GM18505 (cell line): ENCODE data around the gene AGRP.

Source experiments
- ATAC-seq: cut with Tn5 transposase; IDR thresholded peaks from one replicate; pipeline ENCODE4 v1.9.1; 2021; ENCODE audit not compliant: unreplicated experiment
- POLR2A ChIP-seq: IDR thresholded peaks from 4 replicates; pipeline ENCODE4 v1.6.1; 2011; ENCODE audit warnings: borderline replicate concordance; ENCODE audit not compliant: insufficient read depth, insufficient read length; ENCODE audit errors: extremely low read depth

AGRP gene

DNA sequence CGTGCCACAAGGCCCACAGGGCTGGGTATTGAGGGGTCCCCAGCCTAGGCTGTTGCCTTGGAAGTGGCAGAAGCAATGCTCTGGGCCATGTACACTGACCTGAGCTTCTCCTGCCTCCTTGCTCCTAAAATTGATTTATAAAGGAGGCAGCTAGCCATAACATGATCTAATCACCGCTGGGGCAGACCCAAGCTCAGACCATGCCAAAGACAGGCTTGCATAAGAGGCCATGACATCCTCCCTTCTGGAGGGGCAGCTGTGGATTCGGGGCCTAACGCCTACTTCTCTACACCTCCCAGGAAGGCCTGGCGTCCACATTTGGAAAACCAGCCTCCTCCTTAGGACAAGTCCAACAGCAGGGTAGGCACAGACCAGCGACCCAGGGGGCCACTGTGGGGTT is 40.1 kb downstream of the AGRP start:
- TF ChIP-seq POLR2A: no peak
- no peak for ATAC-seq

DNA sequence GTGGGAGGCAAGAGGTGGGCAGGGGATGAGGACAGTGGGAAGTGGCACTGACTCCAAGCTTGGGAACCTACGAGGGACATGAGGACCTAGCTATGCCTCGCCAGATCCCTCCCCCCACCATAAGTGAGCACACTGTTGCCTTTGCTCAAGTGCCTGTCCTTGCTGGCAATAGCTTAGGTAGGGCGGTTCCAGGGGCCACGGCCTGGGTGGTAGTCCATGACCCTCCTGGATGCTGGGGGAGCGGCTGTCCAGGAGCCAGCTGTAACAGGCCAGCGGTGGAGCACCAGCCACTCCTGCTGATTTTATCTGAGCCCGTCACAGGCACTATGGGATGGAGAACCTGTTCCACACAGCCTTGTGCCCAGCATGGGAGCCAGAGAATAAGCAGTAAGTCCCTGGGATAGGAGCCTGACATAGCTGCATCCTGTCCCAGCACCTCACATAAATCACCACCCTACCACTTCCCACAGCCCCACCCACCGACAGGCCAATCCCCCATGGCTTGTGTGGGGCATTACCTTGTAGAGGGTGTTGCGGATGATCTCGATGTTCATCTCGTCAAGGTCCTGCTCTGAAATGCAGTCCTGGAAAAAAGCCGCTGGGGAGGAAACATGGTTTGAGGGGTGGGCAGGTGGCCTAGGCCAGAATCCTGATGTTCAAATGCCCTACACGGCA is 40.6 kb downstream of the AGRP start:
- no peak for ATAC-seq

DNA sequence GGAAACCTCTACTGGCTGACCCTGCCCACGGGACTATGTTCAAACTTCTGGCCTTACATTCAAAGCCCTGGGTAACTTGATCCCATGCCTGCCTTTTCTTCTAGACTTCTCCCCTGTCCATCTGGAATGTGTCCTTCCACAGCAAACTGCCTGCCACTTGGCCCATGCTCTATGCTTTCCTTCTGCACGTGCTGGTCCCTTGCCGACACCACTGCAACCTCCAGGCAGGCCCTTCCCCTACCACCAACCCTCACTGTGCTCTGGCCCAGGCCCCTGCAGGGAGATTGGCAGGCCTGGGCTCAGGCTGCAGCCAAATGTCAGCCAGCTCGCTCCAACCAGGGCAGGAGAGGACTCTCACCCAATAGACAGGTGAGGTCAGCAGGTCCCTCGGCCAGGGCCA is 41.4 kb downstream of the AGRP start:
- no peak for ATAC-seq
- TF ChIP-seq POLR2A: no peak

More for the DNA sequence above, 40.6 kb downstream of the AGRP start:
- TF ChIP-seq POLR2A: no peak

GRCh38 chr16:67441271-67441753 is 42.0 kb downstream of the AGRP start:
- no peak for TF ChIP-seq POLR2A
- ATAC-seq: no peak

DNA sequence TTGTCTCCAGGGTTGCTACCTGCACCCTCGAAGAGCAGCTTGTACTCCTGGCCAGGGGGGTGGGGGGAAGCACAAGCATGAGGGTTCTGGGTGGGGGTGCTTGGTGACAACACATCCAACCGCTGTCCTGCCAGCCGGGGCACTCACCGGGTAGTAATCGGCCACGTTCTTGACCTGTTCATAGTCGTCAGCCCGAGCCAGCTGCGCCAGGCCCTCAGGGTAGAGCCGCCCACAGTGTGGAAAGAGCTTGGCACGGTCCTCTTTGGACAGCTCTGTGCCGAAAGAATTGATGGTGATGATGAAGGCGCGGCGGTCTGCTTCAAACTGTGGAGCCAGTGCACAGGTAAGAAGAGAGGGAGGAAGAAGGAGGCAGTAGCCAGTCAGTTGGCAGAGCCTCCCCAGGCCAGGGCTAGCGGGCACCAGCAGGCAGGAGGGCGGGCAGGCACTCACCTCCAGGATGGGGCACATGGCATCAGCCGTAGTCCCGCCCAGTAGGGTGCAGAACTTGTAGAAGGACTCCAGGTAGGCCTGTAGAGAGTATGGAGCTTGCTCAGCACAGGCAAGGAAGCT is 44.4 kb downstream of the AGRP start:
- ATAC-seq: no peak
- no peak for TF ChIP-seq POLR2A

- ATAC-seq: no peak
- no peak for TF ChIP-seq POLR2A
Observed at GRCh38 chr16:67438098-67438791, 45.1 kb downstream of the AGRP start.

DNA sequence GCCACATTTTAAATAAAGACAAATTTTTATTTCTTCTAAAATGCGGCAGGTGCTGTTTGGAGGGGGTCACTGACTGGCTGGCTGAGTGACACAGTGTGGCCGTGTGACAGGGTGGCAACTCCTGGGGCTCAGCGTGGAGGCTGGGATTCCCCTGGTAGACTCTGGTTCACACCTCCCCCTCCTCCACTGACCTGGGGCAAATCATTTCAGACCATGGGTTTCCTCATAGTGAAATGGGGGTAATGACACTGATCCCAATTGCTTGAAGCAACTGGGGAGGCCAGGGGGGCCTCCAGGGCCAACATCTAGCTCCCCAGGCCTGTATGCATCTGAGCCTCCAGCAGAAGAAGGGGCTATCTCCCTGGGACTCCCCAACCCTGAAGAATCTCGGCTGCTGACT is 45.8 kb downstream of the AGRP start:
- ATAC-seq: no peak
- TF ChIP-seq POLR2A: no peak

DNA sequence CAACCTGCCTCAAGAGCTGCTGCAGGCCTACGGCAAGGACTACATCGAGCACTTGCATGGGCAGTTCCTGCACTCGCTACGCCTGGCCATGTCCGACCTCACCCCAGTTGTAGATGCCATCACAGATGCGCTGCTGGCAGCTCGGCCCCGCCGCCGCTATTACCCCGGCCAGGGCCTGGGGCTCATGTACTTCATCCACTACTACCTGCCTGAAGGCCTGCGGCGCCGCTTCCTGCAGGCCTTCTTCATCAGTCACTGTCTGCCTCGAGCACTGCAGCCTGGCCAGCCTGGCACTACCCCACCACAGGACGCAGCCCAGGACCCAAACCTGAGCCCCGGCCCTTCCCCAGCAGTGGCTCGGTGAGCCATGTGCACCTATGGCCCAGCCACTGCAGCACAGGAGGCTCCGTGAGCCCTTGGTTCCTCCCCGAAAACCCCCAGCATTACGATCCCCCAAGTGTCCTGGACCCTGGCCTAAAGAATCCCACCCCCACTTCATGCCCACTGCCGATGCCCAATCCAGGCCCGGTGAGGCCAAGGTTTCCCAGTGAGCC is 46.6 kb downstream of the AGRP start:
- ATAC-seq: no peak
- TF ChIP-seq POLR2A: no peak

- no peak for TF ChIP-seq POLR2A
- ATAC-seq: no peak
Observed at GRCh38 chr16:67435758-67436164, 47.6 kb downstream of the AGRP start.

DNA sequence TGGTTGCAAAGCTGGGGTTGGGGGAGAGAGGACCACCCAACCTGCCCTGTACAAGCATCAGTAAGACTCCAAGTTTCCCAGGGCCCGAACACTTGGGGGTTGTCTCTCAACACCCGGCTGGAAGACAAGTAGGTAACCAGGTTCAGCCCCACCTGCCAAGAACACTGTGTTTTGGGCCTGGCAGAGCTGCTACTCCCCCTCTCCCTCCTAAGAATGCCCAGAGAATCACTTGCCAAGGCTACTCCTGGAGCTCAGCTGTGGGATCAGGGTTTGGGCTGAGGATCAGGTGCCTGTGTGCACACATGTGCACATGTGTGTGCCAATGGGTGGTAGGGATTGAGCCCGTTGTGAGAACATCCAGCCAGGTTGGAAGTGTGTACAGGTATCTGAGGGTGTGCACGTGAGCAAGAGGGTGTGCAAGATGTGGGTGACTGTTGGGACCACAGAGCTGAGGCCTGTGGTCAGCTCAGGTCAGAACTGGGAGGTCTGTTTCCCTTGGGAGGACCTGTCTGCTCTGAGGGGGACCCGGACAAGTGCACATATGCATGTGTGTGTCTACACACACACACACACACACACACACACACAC is 50.1 kb downstream of the AGRP start:
- no peak for ATAC-seq
- TF ChIP-seq POLR2A: no peak
